ENCODE data around the gene BTG2.

DNA sequence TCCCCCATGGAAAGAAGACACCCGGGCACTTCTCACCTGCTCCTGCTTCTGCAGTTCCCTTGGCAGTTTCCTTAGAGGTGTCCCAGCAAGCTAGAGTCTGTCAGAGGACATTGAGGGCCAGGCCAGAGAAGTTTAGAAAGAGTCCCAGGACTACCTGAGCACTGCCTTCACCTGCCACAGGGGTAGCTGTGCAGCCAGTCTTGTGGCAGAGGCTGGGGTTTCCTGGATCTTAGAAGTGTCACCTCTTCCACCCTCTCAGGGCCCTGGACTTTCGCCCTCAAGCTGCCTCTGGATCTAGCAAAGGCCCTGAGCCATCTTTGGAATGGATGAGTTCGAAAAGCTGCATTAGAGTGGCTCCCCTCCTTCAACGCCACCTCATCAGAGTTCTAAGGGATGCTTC lies 34.9 kb upstream of the BTG2 start:
- TF ChIP-seq CTCF (conservative IDR thresholded peaks at IDR 0.05; ENCODE audit: low read depth, low read length) (no peak), EZH2phosphoT487 (IDR thresholded peaks at IDR 0.05; ENCODE audit: borderline replicate concordance, low read length) (no peak), EZH2 (IDR thresholded peaks at IDR 0.05; ENCODE audit: low read length, unreplicated experiment) (no peak)

All from PC-3 (cell line).